HepG2 (cell line): Measurements from ENCODE around the gene CTXN1. TPM values are rescaled to one million over a fixed set of nuclear protein-coding genes. Genes with fewer than 3 reads are reported as not detected.

Source experiments
- ATAC-seq: fragments of 200-7000 bp; cut with Tn5 transposase; 3 replicates; pipeline ENCODE4 v1.9.1; 2020; ENCODE audit warnings: mild to moderate bottlenecking, moderate library complexity
- BruUV-seq: library from RNA; stranded (reverse); fragments of 400-500 nt; replicated peaks from 2 replicates; lab custom pipeline; 2021; lab: Mats Ljungman, UMichigan
- CTCF ChIA-PET: fragments of 300-600 bp; formaldehyde crosslinking; extraction: SDS; loops from one replicate; lab custom pipeline; 2021; ENCODE audit warnings: low total read pairs, inconsistent platforms, low intra/inter-chr PET ratio; lab: Yijun Ruan, JAX
- POLR2A ChIA-PET: fragments of 350-600 bp; sonication (Branson Sonifier 250); formaldehyde crosslinking; loops from one replicate; lab custom pipeline; 2020; ENCODE audit warnings: antibody characterized with exemption, inconsistent platforms; lab: Yijun Ruan, JAX
- DNase-seq: peaks from one replicate; pipeline ENCODE4 v3.0.0-alpha.2; 2015; ENCODE audit warnings: low spot score
- FAIRE-seq: peaks from 3 replicates; lab custom pipeline; 2011; peaks lifted over from hg19 to GRCh38; lab: Jason Lieb, UNC
- H2AFZ ChIP-seq: one replicate; pipeline ENCODE4 v1.6.1; 2011; ENCODE audit warnings: low read length, inconsistent platforms
- H3K27ac ChIP-seq: fragments of 300-600 bp; 3 replicates; pipeline ENCODE4 v1.8.0; 2011; ENCODE audit warnings: mixed run types, mild to moderate bottlenecking, mixed read lengths, low read length, inconsistent platforms; ENCODE audit not compliant: insufficient read depth; ENCODE audit errors: extremely low read length
- H3K27me3 ChIP-seq, 2 experiments: fragments of 200-600 bp in 1 of 2; 2 replicates in 1 of 2; 3 replicates in 1 of 2; pipeline versions ENCODE4 v1.6.0 to v1.8.0; 2011; ENCODE audit warnings: low read length in 2 of 2, mild to moderate bottlenecking in 2 of 2, moderate library complexity in 2 of 2, inconsistent platforms in 1 of 2; ENCODE audit not compliant: insufficient read depth in 2 of 2, control insufficient read depth in 1 of 2
- H3K36me3 ChIP-seq, 2 experiments: fragments of 200-600 bp in 1 of 2; replicated peaks in 1 of 2; 2 replicates in 1 of 2; 3 replicates in 1 of 2; pipeline versions ENCODE4 v1.5.1 to v1.8.0; 2011; ENCODE audit warnings: low read length in 2 of 2, inconsistent platforms in 1 of 2; ENCODE audit not compliant: insufficient read depth in 2 of 2, control insufficient read depth in 1 of 2
- H3K4me1 ChIP-seq: 2 replicates; pipeline ENCODE4 v1.5.1; 2012; ENCODE audit warnings: low read length, inconsistent platforms; ENCODE audit not compliant: insufficient read depth
- H3K4me2 ChIP-seq: 2 replicates; pipeline ENCODE4 v1.6.0; 2011; ENCODE audit warnings: low read depth, low read length, inconsistent platforms
- H3K4me3 ChIP-seq, 3 experiments: fragments of 200-600 bp in 1 of 3; sonication (generic), shearing (Covaris generic) in 1 of 3; replicated peaks in 1 of 3; 2 replicates each; pipeline ENCODE4 v1.5.1; 2011 to 2016; ENCODE audit warnings: low read length in 3 of 3, inconsistent platforms in 2 of 3, low read depth in 2 of 3, mild to moderate bottlenecking in 2 of 3, control low read depth in 1 of 3, mixed read lengths in 1 of 3; ENCODE audit not compliant: insufficient read depth in 1 of 3
- H3K79me2 ChIP-seq: one replicate; pipeline ENCODE4 v1.6.1; 2011; ENCODE audit warnings: low read length, inconsistent platforms; ENCODE audit not compliant: insufficient read depth
- H3K9ac ChIP-seq: 2 replicates; pipeline ENCODE4 v1.6.0; 2011; ENCODE audit warnings: mild to moderate bottlenecking, low read depth, low read length, inconsistent platforms; ENCODE audit not compliant: insufficient read depth
- H3K9me3 ChIP-seq: 2 replicates; pipeline ENCODE4 v1.5.1; 2012; ENCODE audit warnings: mild to moderate bottlenecking, low read length
- H4K20me1 ChIP-seq: 2 replicates; pipeline ENCODE4 v1.6.0; 2011; ENCODE audit warnings: inconsistent platforms, mild to moderate bottlenecking, low read length, moderate library complexity; ENCODE audit not compliant: insufficient read depth
- ARID2 ChIP-seq: sonication (generic); formaldehyde crosslinking; IDR thresholded peaks from 2 replicates; pipeline ENCODE4 v1.8.1; 2022; ENCODE audit warnings: mild to moderate bottlenecking, missing genetic modification reagents, borderline replicate concordance
- BCL6 ChIP-seq: IDR thresholded peaks from 2 replicates; pipeline ENCODE4 v1.6.1; 2016; ENCODE audit warnings: missing genetic modification reagents, missing compliant biosample characterization
- GATAD2A ChIP-seq: IDR thresholded peaks from 2 replicates; pipeline ENCODE4 v1.6.1; 2016
- HMGXB4 ChIP-seq, 2 experiments: sonication (generic) in 1 of 2; formaldehyde crosslinking in 1 of 2; IDR thresholded peaks; 2 replicates each; pipeline versions ENCODE4 v1.4.0 to v1.6.1; 2018 to 2020; ENCODE audit warnings: missing genetic modification reagents in 2 of 2, borderline replicate concordance in 1 of 2, low read depth in 1 of 2, mild to moderate bottlenecking in 1 of 2, missing biosample characterization in 1 of 2
- HNRNPK ChIP-seq: fragments of 200-400 bp; formaldehyde crosslinking; IDR thresholded peaks from 2 replicates; pipeline ENCODE4 v1.6.1; 2018; ENCODE audit warnings: low read length, low read depth, moderate library complexity, mild to moderate bottlenecking; ENCODE audit not compliant: poor library complexity, severe bottlenecking
- MED1 ChIP-seq: sonication (generic); formaldehyde crosslinking; IDR thresholded peaks from 2 replicates; pipeline ENCODE4 v1.4.0; 2020; ENCODE audit warnings: missing genetic modification reagents
- NFKB2 ChIP-seq: sonication (generic); formaldehyde crosslinking; IDR thresholded peaks from 2 replicates; pipeline ENCODE4 v1.4.0; 2020; ENCODE audit warnings: missing genetic modification reagents, borderline replicate concordance
- PAXIP1 ChIP-seq: sonication (generic); formaldehyde crosslinking; conservative IDR thresholded peaks from 2 replicates; pipeline ENCODE4 v1.4.0; 2020; ENCODE audit warnings: mild to moderate bottlenecking, missing genetic modification reagents, moderate library complexity
- PCBP1 ChIP-seq: fragments of 200-400 bp; formaldehyde crosslinking; IDR thresholded peaks from 2 replicates; pipeline ENCODE4 v1.6.1; 2017; ENCODE audit warnings: mild to moderate bottlenecking, low read depth, low read length, borderline replicate concordance
- PCBP2 ChIP-seq: fragments of 200-400 bp; formaldehyde crosslinking; optimal IDR thresholded peaks from 2 replicates; pipeline ENCODE3; 2018; ENCODE audit warnings: low read length, low read depth; ENCODE audit not compliant: poor library complexity, severe bottlenecking
- RFX5 ChIP-seq: IDR thresholded peaks from 2 replicates; pipeline ENCODE4 v1.6.1; 2011; ENCODE audit warnings: low read depth, low read length, improper control_type of control experiment
- SP140L ChIP-seq: sonication (generic); formaldehyde crosslinking; IDR thresholded peaks from 2 replicates; pipeline ENCODE4 v1.4.0; 2020; ENCODE audit warnings: missing genetic modification reagents, borderline replicate concordance
- ZNF292 ChIP-seq: sonication (generic); formaldehyde crosslinking; IDR thresholded peaks from 2 replicates; pipeline ENCODE4 v1.8.1; 2022; ENCODE audit warnings: mild to moderate bottlenecking, low read depth, missing genetic modification reagents, borderline replicate concordance
- ZNF775 ChIP-seq: sonication (generic); formaldehyde crosslinking; IDR thresholded peaks from 2 replicates; pipeline ENCODE4 v1.4.0; 2020; ENCODE audit warnings: missing genetic modification reagents, mild to moderate bottlenecking, moderate library complexity, borderline replicate concordance
- WGBS: methylation state at CpG from one replicate; pipeline ENCODE4 v1.1.6; 2017; ENCODE audit warnings: low lambda C conversion rate; 5-methylcytosine and 5-hydroxymethylcytosine counted together
- in situ Hi-C: cut with HindIII; loops from 2 replicates; pipeline ENCODE4 v1.10.0; 2017; ENCODE audit warnings: low pct_unique_long_range_greater_than_20kb; ENCODE audit not compliant: extremely low pct_ligation_motif_present
- intact Hi-C: fragments of 100-400 bp; cut with micrococcal nuclease; formaldehyde crosslinking; loops from one replicate; pipeline ENCODE4 v1.10.0; 2022; ENCODE audit not compliant: unreplicated experiment
- polyA plus RNA-seq, 8 experiments: library from polyadenylated mRNA; depleted of rRNA in 3 of 8; stranded (reverse) in 7 of 8; unstranded in 1 of 8; fragments of >200 nt; fragmentation: Illumina TruSeq in 4 of 8; extraction: Trizol in 4 of 8; gene quantifications; 2 replicates each; pipeline versions ENCODE4 v1.2.1 to v1.2.3, GENCODE V29; 2011 to 2016; ENCODE audit warnings: low read depth in 4 of 8, missing spikeins in 1 of 8, mixed read lengths in 1 of 8; ENCODE audit not compliant: insufficient read depth in 1 of 8
- total RNA-seq, 5 experiments: library from RNA; depleted of rRNA; stranded (reverse); fragments of >200 nt; fragmentation: Illumina TruSeq; extraction: Trizol; gene quantifications; 2 replicates each; pipeline ENCODE4 v1.2.3, GENCODE V29; 2016; ENCODE audit warnings: low read depth in 1 of 5

CTXN1 gene
- total and polyA plus RNA-seq, 2 of the 13 experiments (the other 11 are each of a cell fraction or from before 2014, with no cell fraction given): 0.11 TPM; not detected in 1

- no peak for ATAC-seq
- no peaks in the 10 kb centered on the region; a peak in 2 of 5 replicates for H3K36me3 ChIP-seq
- no peak for FAIRE-seq
- intact Hi-C loops: no loop called here
- in situ Hi-C loops: no loop called here
- no peak overlapping the region for H3K4me3 ChIP-seq
- H2AFZ ChIP-seq: no peak overlapping the region
- H3K79me2 ChIP-seq: no peaks in the 10 kb centered on the region
- H3K27ac ChIP-seq: no peak overlapping the region
- no peak overlapping the region for H3K9ac ChIP-seq
- POLR2A ChIA-PET: no interaction called here
- WGBS: 62% methylated on average over 3 of the region's 3 CpGs
- TF ChIP-seq RFX5: no peak
- no peak for TF ChIP-seq MED1
- TF ChIP-seq NFKB2: no peak
- no peak for TF ChIP-seq ZNF775 (CRISPR knock-in tag)
- TF ChIP-seq SP140L (CRISPR knock-in tag): no peak
- no peak for TF ChIP-seq GATAD2A (CRISPR knock-in tag)
- TF ChIP-seq PCBP1: no peak
- TF ChIP-seq HNRNPK: peak; percentile 36
- no peak for TF ChIP-seq PAXIP1 (CRISPR knock-in tag)
- TF ChIP-seq PCBP2: peak; percentile 53
- no peak for TF ChIP-seq ZNF292 (CRISPR knock-in tag)
- TF ChIP-seq BCL6 (CRISPR knock-in tag): no peak
- TF ChIP-seq ARID2 (CRISPR knock-in tag): no peak
- TF ChIP-seq HMGXB4 (CRISPR knock-in tag; IDR thresholded peaks at IDR 0.05; ENCODE audit: borderline replicate concordance in 1 of 2, low read depth in 1 of 2): no peak
- no peak for DNase-seq
- CTCF ChIA-PET: no interaction called here
- no TSS peak for BruUV-seq
- H3K9me3 ChIP-seq: no peaks in the 10 kb centered on the region
- no peaks in the 10 kb centered on the region for H3K27me3 ChIP-seq
- H3K4me2 ChIP-seq: no peak overlapping the region
- H4K20me1 ChIP-seq: no peaks in the 10 kb centered on the region
- H3K4me1 ChIP-seq: peaks cover 16% of the 10 kb centered on the region
Measured at GRCh38 chr19:7953060-7953459, 27.1 kb upstream of the CTXN1 start.
